Epidermal melanocyte (primary cell): Measurements from ENCODE around the gene MAGI2.
"Not testable (repeated sequence)": the region's sequence is repeated elsewhere in the genome, so short reads cannot be mapped to it uniquely, and the experiment has no call there.

Experiments
- DNase-seq: peaks from one replicate; pipeline ENCODE4 v3.0.0; 2011; ENCODE audit warnings: low spot score; ENCODE audit not compliant: insufficient read length

The MAGI2 gene

GRCh38 chr7:79060498-79060897 is 393.0 kb downstream of the MAGI2 start:
- DNase-seq = no peak

- DNase-seq = no peak
These were observed 397.6 kb downstream of the MAGI2 start for GRCh38 chr7:79055722-79056415.

GRCh38 chr7:79051915-79052314 is 401.6 kb downstream of the MAGI2 start:
- DNase-seq = no peak

- DNase-seq = no peak
These were observed 402.9 kb downstream of the MAGI2 start for GRCh38 chr7:79050603-79051002.

- no peak for DNase-seq
These were observed 407.4 kb downstream of the MAGI2 start for GRCh38 chr7:79046061-79046460.

- DNase-seq = no peak
These were observed 416.5 kb downstream of the MAGI2 start for GRCh38 chr7:79037001-79037400.

- DNase-seq = no peak
These were observed 417.1 kb downstream of the MAGI2 start for GRCh38 chr7:79036356-79036755.

- no peak for DNase-seq
These were observed 417.6 kb downstream of the MAGI2 start for GRCh38 chr7:79035858-79036257.

GRCh38 chr7:79034730-79035129 is 418.7 kb downstream of the MAGI2 start:
- no peak for DNase-seq

GRCh38 chr7:79019711-79020110 is 433.8 kb downstream of the MAGI2 start:
- DNase-seq = not testable (repeated sequence)

- no peak for DNase-seq
These were observed 441.5 kb downstream of the MAGI2 start for GRCh38 chr7:79011921-79012320.

- no peak for DNase-seq
These were observed 443.8 kb downstream of the MAGI2 start for GRCh38 chr7:79009647-79010046.

GRCh38 chr7:79008786-79009185 is 444.7 kb downstream of the MAGI2 start:
- DNase-seq = no peak

- DNase-seq = no peak
These were observed 457.5 kb downstream of the MAGI2 start for GRCh38 chr7:78996013-78996412.

- no peak for DNase-seq
These were observed 460.1 kb downstream of the MAGI2 start for GRCh38 chr7:78993341-78993740.

- DNase-seq = no peak
These were observed 468.0 kb downstream of the MAGI2 start for GRCh38 chr7:78985509-78985908.

- DNase-seq = no peak
These were observed 470.0 kb downstream of the MAGI2 start for GRCh38 chr7:78983483-78983882.

- DNase-seq = no peak
These were observed 483.0 kb downstream of the MAGI2 start for GRCh38 chr7:78970440-78970916.

- DNase-seq = no peak
These were observed 484.5 kb downstream of the MAGI2 start for GRCh38 chr7:78968951-78969350.

GRCh38 chr7:78967561-78967960 is 485.9 kb downstream of the MAGI2 start:
- DNase-seq = not testable (repeated sequence)

GRCh38 chr7:78967046-78967445 is 486.4 kb downstream of the MAGI2 start:
- no peak for DNase-seq

GRCh38 chr7:78959477-78959876 is 494.0 kb downstream of the MAGI2 start:
- no peak for DNase-seq

GRCh38 chr7:78955329-78955728 is 498.1 kb downstream of the MAGI2 start:
- DNase-seq = no peak
